Right lobe of liver (tissue), 4 donors: ENCODE results near the gene CFAP47.

Source experiments
- POLR2A ChIP-seq: fragments of 450-650 bp; IDR thresholded peaks from one replicate; pipeline ENCODE4 v1.6.1; 2017; ENCODE audit warnings: antibody characterized with exemption, mild to moderate bottlenecking
- TF ChIP-seq, protein P1 (sequence below), 4 donors: fragments of 200-600 bp in 3 of 4; fragments of 450-650 bp in 1 of 4; IDR thresholded peaks; one replicate each; pipeline versions ENCODE4 v1.5.1 to v1.8.0; 2016 to 2022; ENCODE audit warnings: antibody characterized with exemption in 4 of 4, mild to moderate bottlenecking in 2 of 4
- donor health status: DM: no; HTN: no; CAD: no.
- donor health status: DM: no; HTN: no; CAD: no.
- donor health status: DM: no; HTN: yes; CAD: no.

DNA sequence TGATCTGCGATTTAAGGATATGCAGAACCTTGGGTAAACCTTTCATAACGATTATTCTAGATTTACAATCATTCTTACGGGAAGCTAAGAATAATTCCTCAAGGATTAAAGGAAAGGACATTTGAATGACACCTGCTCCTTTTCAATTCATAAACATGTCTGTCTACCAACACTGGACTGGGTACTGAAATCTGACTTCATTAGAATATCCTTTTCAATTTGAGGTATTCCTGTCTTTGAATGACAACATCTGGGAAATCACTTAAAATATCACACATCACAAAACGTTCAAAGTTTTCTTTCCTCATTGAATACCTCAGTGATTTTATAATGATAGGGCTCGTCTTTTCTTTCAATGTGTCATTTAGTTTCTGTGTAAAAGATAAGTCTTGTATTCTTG lies 87.7 kb downstream of the CFAP47 start:
- TF ChIP-seq, protein P1, sequence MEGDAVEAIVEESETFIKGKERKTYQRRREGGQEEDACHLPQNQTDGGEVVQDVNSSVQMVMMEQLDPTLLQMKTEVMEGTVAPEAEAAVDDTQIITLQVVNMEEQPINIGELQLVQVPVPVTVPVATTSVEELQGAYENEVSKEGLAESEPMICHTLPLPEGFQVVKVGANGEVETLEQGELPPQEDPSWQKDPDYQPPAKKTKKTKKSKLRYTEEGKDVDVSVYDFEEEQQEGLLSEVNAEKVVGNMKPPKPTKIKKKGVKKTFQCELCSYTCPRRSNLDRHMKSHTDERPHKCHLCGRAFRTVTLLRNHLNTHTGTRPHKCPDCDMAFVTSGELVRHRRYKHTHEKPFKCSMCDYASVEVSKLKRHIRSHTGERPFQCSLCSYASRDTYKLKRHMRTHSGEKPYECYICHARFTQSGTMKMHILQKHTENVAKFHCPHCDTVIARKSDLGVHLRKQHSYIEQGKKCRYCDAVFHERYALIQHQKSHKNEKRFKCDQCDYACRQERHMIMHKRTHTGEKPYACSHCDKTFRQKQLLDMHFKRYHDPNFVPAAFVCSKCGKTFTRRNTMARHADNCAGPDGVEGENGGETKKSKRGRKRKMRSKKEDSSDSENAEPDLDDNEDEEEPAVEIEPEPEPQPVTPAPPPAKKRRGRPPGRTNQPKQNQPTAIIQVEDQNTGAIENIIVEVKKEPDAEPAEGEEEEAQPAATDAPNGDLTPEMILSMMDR (IDR thresholded peaks at IDR 0.05): no peak
- TF ChIP-seq POLR2A: no peak
